ENCODE measurements around the gene GFRA1.

GFRA1 gene

DNA sequence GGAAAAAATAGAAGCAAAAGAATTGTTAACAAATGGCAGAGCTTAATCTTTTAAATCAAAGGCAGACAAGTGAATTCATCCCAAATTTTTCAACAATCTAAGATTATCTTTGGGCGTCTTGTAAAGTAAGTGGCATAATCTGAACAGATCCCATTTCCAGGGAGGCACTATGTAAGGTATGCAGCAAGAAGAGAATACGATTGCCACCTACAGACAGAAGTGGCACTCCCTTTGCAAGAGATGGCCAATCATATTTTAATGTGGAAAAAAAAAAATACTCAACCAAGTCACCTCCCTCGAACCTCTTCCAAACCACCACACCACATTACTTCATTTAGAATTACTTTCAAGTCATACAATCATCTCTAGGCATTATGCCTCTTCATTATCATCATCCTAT is 4.0 kb downstream of the GFRA1 start:
- no peak for DNase-seq (ENCODE audit: low read depth)
- TF ChIP-seq, protein P1, sequence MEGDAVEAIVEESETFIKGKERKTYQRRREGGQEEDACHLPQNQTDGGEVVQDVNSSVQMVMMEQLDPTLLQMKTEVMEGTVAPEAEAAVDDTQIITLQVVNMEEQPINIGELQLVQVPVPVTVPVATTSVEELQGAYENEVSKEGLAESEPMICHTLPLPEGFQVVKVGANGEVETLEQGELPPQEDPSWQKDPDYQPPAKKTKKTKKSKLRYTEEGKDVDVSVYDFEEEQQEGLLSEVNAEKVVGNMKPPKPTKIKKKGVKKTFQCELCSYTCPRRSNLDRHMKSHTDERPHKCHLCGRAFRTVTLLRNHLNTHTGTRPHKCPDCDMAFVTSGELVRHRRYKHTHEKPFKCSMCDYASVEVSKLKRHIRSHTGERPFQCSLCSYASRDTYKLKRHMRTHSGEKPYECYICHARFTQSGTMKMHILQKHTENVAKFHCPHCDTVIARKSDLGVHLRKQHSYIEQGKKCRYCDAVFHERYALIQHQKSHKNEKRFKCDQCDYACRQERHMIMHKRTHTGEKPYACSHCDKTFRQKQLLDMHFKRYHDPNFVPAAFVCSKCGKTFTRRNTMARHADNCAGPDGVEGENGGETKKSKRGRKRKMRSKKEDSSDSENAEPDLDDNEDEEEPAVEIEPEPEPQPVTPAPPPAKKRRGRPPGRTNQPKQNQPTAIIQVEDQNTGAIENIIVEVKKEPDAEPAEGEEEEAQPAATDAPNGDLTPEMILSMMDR (IDR thresholded peaks at IDR 0.05; ENCODE audit: low read depth, low read length) = no peak
- TF ChIP-seq, protein P2, sequence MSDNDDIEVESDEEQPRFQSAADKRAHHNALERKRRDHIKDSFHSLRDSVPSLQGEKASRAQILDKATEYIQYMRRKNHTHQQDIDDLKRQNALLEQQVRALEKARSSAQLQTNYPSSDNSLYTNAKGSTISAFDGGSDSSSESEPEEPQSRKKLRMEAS (IDR thresholded peaks at IDR 0.05; ENCODE audit: low read depth, low read length) = no peak
- TF ChIP-seq MYC (IDR thresholded peaks at IDR 0.05; ENCODE audit: low read depth, low read length) (no peak), POLR2A (IDR thresholded peaks at IDR 0.05; ENCODE audit: extremely low read depth, insufficient read length) (no peak)

DNA sequence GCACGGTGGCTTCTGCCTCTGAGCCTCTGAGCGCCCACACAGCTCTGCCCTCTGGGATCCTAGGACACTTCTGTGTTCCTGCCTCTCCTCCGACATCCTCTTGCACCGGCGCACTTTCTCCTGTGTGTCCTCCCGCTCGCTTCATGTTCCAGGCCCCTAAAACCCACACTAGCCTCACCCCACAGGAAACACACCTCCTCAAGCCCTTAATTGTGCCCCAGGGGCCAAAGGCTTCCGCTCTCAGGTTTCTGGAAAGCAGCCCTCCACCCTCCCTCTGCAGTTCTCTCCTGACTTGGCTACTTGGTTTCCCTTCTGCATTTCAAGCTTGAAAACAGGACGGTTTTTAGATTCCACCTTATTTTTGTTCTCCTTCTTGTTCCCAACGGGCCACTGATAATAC is 7.3 kb downstream of the GFRA1 start:
- no peak overlapping the region for H3K4me3 ChIP-seq (ENCODE audit: low read depth, low read length)
- DNase-seq (ENCODE audit: low read depth) = no peak
- TF ChIP-seq POLR2A (IDR thresholded peaks at IDR 0.05; ENCODE audit: extremely low read depth, insufficient read length) (no peak), MYC (IDR thresholded peaks at IDR 0.05; ENCODE audit: low read depth, low read length) (no peak)
- TF ChIP-seq, protein P2 (IDR thresholded peaks at IDR 0.05; ENCODE audit: low read depth, low read length) = no peak
- TF ChIP-seq, protein P1 (IDR thresholded peaks at IDR 0.05; ENCODE audit: low read depth, low read length) = no peak

More for the DNA sequence above, 4.0 kb downstream of the GFRA1 start:
- no peak overlapping the region for H3K4me3 ChIP-seq (ENCODE audit: low read depth, low read length)

DNA sequence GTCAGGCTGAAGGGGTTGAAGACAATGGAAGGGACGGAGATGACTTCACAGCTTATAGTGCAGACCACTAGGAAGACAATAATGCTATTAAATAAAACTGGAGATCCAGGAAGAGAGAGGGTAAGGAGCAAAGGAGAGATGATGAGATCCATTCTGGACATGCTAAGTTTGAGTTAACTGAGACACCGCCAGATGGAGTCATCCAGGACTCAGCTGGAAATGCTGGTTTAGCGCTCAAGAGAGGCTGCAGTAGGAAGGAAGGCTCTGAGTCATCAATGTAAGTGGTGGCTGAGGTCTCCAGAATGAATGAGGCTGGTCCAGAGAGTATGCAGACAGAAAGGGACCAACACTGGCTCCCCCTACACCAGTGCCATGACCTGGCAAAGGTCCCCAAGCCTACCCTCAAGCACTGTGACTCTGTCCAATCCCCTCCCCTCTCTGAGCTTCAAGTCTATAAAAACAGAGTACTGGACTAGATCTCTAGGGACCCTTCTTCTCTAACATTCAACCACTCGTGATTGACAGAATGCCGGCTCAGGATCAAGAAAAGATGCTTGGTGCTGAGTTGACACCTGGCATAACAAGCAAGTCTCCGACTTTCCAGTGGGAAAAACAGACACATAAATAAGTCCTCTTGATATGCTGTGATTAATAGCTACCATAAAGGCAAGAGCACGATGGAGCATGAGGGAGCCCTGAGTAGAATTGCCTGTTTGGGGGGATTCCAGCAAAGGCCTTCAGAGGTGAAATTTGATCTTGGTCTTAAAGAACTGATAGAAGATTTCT is 8.9 kb downstream of the GFRA1 start:
- TF ChIP-seq, protein P1 (IDR thresholded peaks at IDR 0.05; ENCODE audit: low read depth, low read length) = no peak
- no peak for TF ChIP-seq POLR2A (IDR thresholded peaks at IDR 0.05; ENCODE audit: extremely low read depth, insufficient read length)
- TF ChIP-seq, protein P2 (IDR thresholded peaks at IDR 0.05; ENCODE audit: low read depth, low read length) = no peak
- TF ChIP-seq MYC (IDR thresholded peaks at IDR 0.05; ENCODE audit: low read depth, low read length) = no peak
- H3K4me3 ChIP-seq (ENCODE audit: low read depth, low read length) = no peak overlapping the region
- DNase-seq (ENCODE audit: low read depth) = peak; percentile 13

DNA sequence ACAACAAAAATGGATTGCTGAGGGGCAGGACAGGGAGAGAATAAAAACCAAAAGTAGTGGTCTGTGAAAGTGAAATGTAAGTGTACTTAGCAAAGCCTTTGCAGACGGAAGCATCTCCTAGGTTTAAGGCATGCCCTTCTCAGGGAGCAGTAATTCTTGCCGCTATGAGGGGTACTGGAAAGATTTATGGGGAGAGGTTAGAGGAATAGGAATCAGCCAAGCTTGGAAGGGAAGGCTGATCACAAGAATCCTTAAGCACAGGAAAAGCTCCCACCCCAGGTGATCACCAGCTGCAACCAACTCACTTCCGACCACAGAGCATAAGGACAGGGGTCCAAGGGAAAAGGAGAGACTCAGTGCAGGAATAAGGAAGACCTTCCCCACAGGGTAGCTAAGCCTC is 10.3 kb downstream of the GFRA1 start:
- TF ChIP-seq, protein P1 (IDR thresholded peaks at IDR 0.05; ENCODE audit: low read depth, low read length) = no peak
- TF ChIP-seq MYC (IDR thresholded peaks at IDR 0.05; ENCODE audit: low read depth, low read length) (no peak), POLR2A (IDR thresholded peaks at IDR 0.05; ENCODE audit: extremely low read depth, insufficient read length) (no peak)
- TF ChIP-seq, protein P2 (IDR thresholded peaks at IDR 0.05; ENCODE audit: low read depth, low read length) = no peak
- DNase-seq (ENCODE audit: low read depth) = no peak
- no peak overlapping the region for H3K4me3 ChIP-seq (ENCODE audit: low read depth, low read length)

DNA sequence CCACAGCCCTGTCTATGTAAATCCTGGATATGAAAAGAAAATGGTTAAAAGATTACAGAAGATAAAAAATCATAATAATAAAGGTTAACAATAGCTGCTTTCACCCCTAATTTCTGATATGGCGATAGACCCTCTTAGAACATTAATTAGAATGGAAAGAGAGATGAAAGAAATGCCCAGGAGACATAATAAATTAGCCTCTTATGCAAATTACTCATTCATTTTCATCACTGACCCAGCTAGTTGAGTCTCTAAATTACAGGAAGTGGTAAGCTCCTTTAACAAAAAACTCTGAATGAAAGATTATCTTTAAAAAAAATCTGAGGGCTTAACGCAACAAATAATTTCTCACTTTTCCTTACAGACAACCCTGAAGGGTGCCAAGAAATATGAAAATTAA is 12.4 kb downstream of the GFRA1 start:
- DNase-seq (ENCODE audit: low read depth) = no peak
- H3K4me3 ChIP-seq (ENCODE audit: low read depth, low read length) = no peak overlapping the region

More for the DNA sequence above, 12.4 kb downstream of the GFRA1 start:
- TF ChIP-seq, protein P1 (IDR thresholded peaks at IDR 0.05; ENCODE audit: low read depth, low read length) = no peak
- TF ChIP-seq, protein P2 (IDR thresholded peaks at IDR 0.05; ENCODE audit: low read depth, low read length) = no peak
- TF ChIP-seq POLR2A (IDR thresholded peaks at IDR 0.05; ENCODE audit: extremely low read depth, insufficient read length) (no peak), MYC (IDR thresholded peaks at IDR 0.05; ENCODE audit: low read depth, low read length) (no peak)

Data from NB4 (cell line).